Nephron progenitor cell (in vitro differentiated cells): ENCODE measurements around the gene CD2.

ENCODE experiments used
- DNase-seq: peaks from one replicate; pipeline ENCODE4 v3.0.0; 2021
- H3K27ac Mint-ChIP-seq: 2 replicates; pipeline ENCODE4 v1.8.0; 2021; ENCODE audit warnings: mild to moderate bottlenecking, moderate library complexity, mixed read lengths
- H3K27me3 Mint-ChIP-seq: 2 replicates; pipeline ENCODE4 v1.8.0; 2021; ENCODE audit warnings: mild to moderate bottlenecking, low read depth, mixed read lengths; ENCODE audit not compliant: poor library complexity
- H3K36me3 Mint-ChIP-seq: 2 replicates; pipeline ENCODE4 v1.8.0; 2021; ENCODE audit warnings: low read depth, mixed read lengths
- H3K4me1 Mint-ChIP-seq: 2 replicates; pipeline ENCODE4 v1.8.0; 2021; ENCODE audit warnings: mixed read lengths
- H3K4me3 Mint-ChIP-seq: 2 replicates; pipeline ENCODE4 v1.8.0; 2021; ENCODE audit warnings: mild to moderate bottlenecking, moderate library complexity, mixed read lengths
- H3K9me3 Mint-ChIP-seq: 2 replicates; pipeline ENCODE4 v1.8.0; 2021; ENCODE audit warnings: mild to moderate bottlenecking, moderate library complexity, mixed read lengths
- TF ChIP-seq, protein P1 (sequence below): fragments of 200-600 bp; sonication (generic); IDR thresholded peaks from 2 replicates; pipeline ENCODE4 v1.5.0; 2021; ENCODE audit warnings: antibody characterized with exemption

CD2 gene

DNA sequence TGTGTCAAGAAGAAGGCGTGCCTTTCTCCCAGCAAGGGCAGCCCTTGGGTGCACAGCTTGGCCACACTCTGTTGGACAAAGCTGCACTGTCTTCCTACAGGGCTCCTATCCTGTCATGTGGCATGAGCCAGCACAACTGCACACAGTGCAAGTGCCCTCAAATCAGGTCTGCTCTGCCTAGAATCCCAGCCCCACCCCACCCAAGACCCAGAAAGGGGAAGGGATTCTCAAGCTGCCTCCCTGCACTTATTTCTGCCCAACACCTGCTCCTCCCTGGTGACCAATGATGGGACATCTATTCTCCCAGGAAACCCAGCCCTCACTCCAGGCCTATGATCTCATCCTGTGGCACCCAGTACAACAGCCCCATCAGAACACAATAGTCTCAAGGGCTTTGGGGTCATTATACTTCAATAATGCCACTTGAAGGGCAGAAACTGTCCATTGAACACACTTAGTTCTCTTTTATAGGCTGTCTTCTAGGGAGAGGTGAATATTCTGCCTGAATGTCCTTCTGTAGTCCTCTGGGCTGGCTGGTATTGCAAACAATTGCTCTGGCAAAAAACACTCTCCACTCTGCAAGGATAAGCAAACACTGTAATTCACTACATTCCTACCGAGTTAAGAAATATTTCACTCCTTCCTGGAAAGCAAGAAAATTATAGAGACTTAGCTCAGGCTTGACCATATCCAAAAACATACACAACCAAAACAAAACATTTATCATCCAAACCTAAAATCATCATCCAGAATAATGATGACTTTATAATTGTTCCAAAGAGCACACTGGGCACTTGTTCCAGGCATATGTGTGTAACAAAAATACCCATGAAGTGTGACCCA lies 43.6 kb upstream of the CD2 start:
- H3K4me3 Mint-ChIP-seq, result no peak overlapping the region
- H3K27me3 Mint-ChIP-seq, result peaks cover 5% of the 10 kb centered on the region
- no peaks in the 10 kb centered on the region for H3K36me3 Mint-ChIP-seq
- peaks cover 4% of the 10 kb centered on the region for H3K9me3 Mint-ChIP-seq
- DNase-seq, result no peak
- H3K4me1 Mint-ChIP-seq, result peaks cover 45% of the 10 kb centered on the region
- TF ChIP-seq, protein P1, sequence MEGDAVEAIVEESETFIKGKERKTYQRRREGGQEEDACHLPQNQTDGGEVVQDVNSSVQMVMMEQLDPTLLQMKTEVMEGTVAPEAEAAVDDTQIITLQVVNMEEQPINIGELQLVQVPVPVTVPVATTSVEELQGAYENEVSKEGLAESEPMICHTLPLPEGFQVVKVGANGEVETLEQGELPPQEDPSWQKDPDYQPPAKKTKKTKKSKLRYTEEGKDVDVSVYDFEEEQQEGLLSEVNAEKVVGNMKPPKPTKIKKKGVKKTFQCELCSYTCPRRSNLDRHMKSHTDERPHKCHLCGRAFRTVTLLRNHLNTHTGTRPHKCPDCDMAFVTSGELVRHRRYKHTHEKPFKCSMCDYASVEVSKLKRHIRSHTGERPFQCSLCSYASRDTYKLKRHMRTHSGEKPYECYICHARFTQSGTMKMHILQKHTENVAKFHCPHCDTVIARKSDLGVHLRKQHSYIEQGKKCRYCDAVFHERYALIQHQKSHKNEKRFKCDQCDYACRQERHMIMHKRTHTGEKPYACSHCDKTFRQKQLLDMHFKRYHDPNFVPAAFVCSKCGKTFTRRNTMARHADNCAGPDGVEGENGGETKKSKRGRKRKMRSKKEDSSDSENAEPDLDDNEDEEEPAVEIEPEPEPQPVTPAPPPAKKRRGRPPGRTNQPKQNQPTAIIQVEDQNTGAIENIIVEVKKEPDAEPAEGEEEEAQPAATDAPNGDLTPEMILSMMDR, result no peak
- no peak overlapping the region for H3K27ac Mint-ChIP-seq

DNA sequence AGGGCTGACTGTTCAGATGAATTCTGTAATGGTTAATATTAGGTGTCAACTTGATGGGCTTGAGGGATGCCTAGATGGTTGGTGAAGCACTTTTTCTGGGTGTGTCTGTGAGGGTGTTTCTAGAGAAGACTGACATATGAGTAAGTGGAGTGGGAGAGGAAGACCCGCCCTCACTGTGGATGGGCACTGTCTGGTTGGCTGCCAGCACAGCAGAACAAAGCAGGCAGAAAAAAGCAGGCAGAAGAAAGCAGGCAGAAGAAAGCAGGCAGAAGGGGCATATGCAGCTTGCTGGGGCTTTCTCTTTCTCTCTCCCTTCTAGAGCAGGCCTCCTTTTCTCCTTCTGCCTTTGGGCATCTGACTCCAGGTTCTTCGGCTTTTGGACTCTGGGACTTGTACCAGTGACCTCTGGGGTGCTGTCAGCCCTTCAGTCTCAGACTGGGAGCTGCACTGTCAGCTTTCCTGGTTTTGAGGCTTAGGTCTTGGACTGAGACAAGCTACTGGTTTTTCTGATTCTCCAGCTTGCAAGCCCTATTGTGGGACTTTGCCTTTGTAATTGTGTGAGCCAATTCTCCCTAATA lies 42.9 kb upstream of the CD2 start:
- TF ChIP-seq, protein P1, result no peak
- peaks cover 11% of the 10 kb centered on the region for H3K9me3 Mint-ChIP-seq
- H3K4me1 Mint-ChIP-seq, result peaks cover 45% of the 10 kb centered on the region
- no peaks in the 10 kb centered on the region for H3K36me3 Mint-ChIP-seq
- no peak overlapping the region for H3K4me3 Mint-ChIP-seq
- peak; percentile 26 for DNase-seq
- H3K27me3 Mint-ChIP-seq, result peaks cover 5% of the 10 kb centered on the region
- no peak overlapping the region for H3K27ac Mint-ChIP-seq

DNA sequence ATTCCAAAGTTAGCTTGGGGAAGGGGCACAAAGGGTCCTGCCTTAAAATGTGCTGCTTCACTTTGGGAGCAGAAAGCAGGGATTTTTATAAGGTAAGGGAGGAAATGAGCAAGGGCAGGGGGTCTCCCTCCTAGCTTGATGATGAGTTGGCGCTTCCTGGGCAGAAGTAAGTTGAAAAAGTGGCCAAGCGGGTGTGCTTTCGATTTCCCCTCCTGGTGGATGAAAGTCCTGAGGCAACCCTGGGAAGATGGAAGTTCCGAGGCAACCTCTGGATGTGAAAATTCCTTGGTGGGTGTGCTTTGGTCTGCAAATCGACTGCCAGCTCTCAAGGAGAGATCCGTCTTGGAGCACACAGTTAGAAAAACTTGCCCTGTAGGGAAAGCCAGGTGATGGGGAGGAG lies 41.7 kb upstream of the CD2 start:
- H3K27ac Mint-ChIP-seq, result peak overlapping the region; percentile 55
- H3K4me3 Mint-ChIP-seq, result no peak overlapping the region
- TF ChIP-seq, protein P1, result no peak
- H3K4me1 Mint-ChIP-seq, result peaks cover 45% of the 10 kb centered on the region
- H3K9me3 Mint-ChIP-seq, result peaks cover 20% of the 10 kb centered on the region
- H3K27me3 Mint-ChIP-seq, result peaks cover 5% of the 10 kb centered on the region
- no peak for DNase-seq
- H3K36me3 Mint-ChIP-seq, result no peaks in the 10 kb centered on the region

DNA sequence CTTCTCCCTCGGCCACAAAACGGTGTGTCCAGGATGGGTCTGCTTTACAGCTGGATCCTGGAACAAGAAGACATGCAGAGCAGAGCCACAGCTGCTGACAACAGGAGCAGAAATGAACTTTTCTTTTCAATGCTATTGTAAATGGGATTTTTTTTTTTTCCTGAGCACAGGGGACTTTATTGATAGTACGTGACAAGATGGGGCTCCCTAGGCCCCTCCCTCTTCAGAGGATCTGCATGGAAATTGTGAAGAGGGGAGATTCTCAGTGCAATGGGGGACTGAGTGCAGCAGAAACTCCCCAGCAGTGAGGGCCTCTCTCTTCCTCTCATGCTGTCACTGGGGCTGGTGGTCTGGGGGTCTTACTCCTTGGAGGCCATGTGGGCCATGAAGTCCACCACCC lies 40.8 kb upstream of the CD2 start:
- DNase-seq, result no peak
- Mint-ChIP-seq H3K27me3 (no peaks in the 10 kb centered on the region), H3K4me1 (peaks cover 40% of the 10 kb centered on the region), H3K27ac (no peak overlapping the region), H3K36me3 (no peaks in the 10 kb centered on the region), H3K4me3 (no peak overlapping the region), H3K9me3 (peaks cover 24% of the 10 kb centered on the region)
- TF ChIP-seq, protein P1, result no peak

DNA sequence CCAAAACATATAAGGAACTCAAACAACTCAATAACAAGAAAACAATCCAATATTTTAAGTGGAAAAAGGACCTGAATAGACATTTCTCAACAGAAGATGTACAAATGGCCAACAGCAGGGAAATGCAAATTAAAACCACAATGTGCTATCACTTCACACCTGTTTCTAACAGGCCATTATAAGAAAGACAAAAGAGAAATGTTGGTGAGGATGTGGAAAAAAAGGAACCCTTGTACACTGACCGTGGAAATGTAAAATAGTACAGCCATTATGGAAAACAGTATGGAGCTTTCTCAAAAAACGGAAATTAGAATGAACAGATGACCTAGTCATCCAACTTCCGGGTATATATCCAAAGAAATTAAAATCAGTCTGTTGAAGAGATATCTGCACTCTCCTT lies 37.8 kb upstream of the CD2 start:
- peaks cover 29% of the 10 kb centered on the region for H3K9me3 Mint-ChIP-seq
- TF ChIP-seq, protein P1, result no peak
- no peaks in the 10 kb centered on the region for H3K36me3 Mint-ChIP-seq
- H3K4me1 Mint-ChIP-seq, result peaks cover 29% of the 10 kb centered on the region
- H3K27ac Mint-ChIP-seq, result no peak overlapping the region
- no peaks in the 10 kb centered on the region for H3K27me3 Mint-ChIP-seq
- no peak for DNase-seq
- H3K4me3 Mint-ChIP-seq, result no peak overlapping the region
